Measurements from ENCODE around the gene CTAG1B. TPM values are rescaled to one million over a fixed set of nuclear protein-coding genes. Genes with fewer than 3 reads are reported as not detected.

Gene CTAG1B

Small RNAs within 50 kb of the gene (small RNA-seq; reads per million reads assigned to genes)
- gene AC244090.1 (ENCODE audit: low read depth), result not detected
- not detected for gene AC244107.2 (ENCODE audit: low read depth)

Measured in mesenchymal stem cell (in vitro differentiated cells and primary cell).